ENCODE results near the gene ENTREP1.

DNA sequence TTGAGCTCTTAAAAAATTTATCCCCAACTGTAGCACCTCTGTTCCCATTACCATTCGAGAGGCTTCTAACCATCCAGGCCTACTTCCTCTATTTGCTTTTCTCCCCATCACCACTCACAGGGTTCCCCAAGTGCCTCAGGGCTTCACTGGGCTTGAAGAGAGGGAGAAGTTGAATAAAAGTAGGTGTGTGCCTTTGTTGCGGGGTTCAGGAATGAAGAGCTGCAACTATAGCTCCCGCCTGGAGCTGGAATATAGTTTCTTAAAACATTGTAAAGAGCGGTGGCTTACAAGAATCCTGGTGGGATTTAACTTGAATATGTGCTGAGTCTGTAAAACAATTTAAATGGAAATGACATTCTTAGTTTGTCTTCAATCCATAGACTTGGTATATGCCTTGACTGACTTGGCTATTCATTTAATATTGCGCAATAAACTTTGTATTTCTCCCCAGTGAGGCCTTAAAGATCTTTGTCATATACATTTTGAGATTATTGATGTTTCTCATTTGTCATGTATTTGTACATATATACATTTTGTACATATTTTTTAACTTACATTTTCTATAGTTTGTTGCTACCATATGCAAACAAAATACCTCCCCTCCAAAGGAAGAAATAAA is 7.2 kb downstream of the ENTREP1 start:
- TF ChIP-seq, protein P1, sequence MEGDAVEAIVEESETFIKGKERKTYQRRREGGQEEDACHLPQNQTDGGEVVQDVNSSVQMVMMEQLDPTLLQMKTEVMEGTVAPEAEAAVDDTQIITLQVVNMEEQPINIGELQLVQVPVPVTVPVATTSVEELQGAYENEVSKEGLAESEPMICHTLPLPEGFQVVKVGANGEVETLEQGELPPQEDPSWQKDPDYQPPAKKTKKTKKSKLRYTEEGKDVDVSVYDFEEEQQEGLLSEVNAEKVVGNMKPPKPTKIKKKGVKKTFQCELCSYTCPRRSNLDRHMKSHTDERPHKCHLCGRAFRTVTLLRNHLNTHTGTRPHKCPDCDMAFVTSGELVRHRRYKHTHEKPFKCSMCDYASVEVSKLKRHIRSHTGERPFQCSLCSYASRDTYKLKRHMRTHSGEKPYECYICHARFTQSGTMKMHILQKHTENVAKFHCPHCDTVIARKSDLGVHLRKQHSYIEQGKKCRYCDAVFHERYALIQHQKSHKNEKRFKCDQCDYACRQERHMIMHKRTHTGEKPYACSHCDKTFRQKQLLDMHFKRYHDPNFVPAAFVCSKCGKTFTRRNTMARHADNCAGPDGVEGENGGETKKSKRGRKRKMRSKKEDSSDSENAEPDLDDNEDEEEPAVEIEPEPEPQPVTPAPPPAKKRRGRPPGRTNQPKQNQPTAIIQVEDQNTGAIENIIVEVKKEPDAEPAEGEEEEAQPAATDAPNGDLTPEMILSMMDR (conservative IDR thresholded peaks at IDR 0.05; ENCODE audit: low read depth, low read length), result no peak
- TF ChIP-seq, protein P2, sequence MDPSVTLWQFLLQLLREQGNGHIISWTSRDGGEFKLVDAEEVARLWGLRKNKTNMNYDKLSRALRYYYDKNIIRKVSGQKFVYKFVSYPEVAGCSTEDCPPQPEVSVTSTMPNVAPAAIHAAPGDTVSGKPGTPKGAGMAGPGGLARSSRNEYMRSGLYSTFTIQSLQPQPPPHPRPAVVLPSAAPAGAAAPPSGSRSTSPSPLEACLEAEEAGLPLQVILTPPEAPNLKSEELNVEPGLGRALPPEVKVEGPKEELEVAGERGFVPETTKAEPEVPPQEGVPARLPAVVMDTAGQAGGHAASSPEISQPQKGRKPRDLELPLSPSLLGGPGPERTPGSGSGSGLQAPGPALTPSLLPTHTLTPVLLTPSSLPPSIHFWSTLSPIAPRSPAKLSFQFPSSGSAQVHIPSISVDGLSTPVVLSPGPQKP (IDR thresholded peaks at IDR 0.05; ENCODE audit: borderline replicate concordance, low read depth, low read length), result no peak

All from IMR-90 (cell line).